Spleen (tissue), 11 donors: ENCODE data around the gene ACYP2. TPM values are rescaled to one million over a fixed set of nuclear protein-coding genes. Genes with fewer than 3 reads are reported as not detected.

ENCODE experiments used
- DNase-seq: peaks from one replicate; pipeline ENCODE4 v3.0.0-alpha.2; 2020
- H3K27ac ChIP-seq, 8 donors: fragments of 200-600 bp; sonication (generic) in 7 of 8; 1 replicate in 4 of 8; 2 replicates in 4 of 8; pipeline versions ENCODE4 v1.5.0 to v1.8.0; 2016 to 2021; ENCODE audit warnings: inconsistent platforms in 4 of 8, mild to moderate bottlenecking in 4 of 8, moderate library complexity in 1 of 8
- H3K27me3 ChIP-seq, 7 donors: fragments of 200-600 bp; sonication (generic) in 6 of 7; replicated peaks in 1 of 7; 1 replicate in 4 of 7; 2 replicates in 3 of 7; pipeline versions ENCODE4 v1.5.0 to v1.8.0; 2016 to 2021; ENCODE audit warnings: inconsistent platforms in 3 of 7, mild to moderate bottlenecking in 1 of 7
- H3K36me3 ChIP-seq, 6 donors: fragments of 200-600 bp; sonication (generic) in 5 of 6; 1 replicate in 4 of 6; 2 replicates in 2 of 6; pipeline versions ENCODE4 v1.5.0 to v1.8.0; 2016 to 2021; ENCODE audit warnings: inconsistent platforms in 2 of 6
- H3K4me1 ChIP-seq, 6 donors: fragments of 200-600 bp; sonication (generic) in 5 of 6; 1 replicate in 3 of 6; 2 replicates in 3 of 6; pipeline versions ENCODE4 v1.5.0 to v1.8.0; 2016 to 2021; ENCODE audit warnings: inconsistent platforms in 3 of 6
- H3K4me3 ChIP-seq, 8 donors: fragments of 200-600 bp; sonication (generic) in 7 of 8; 1 replicate in 4 of 8; 2 replicates in 4 of 8; pipeline versions ENCODE4 v1.5.0 to v1.8.0; 2016 to 2021; ENCODE audit warnings: inconsistent platforms in 4 of 8, mild to moderate bottlenecking in 4 of 8, moderate library complexity in 2 of 8
- H3K9me3 ChIP-seq, 8 donors: fragments of 200-600 bp; sonication (generic) in 7 of 8; 1 replicate in 4 of 8; 2 replicates in 4 of 8; pipeline versions ENCODE4 v1.5.0 to v1.8.0; 2016 to 2021; ENCODE audit warnings: inconsistent platforms in 4 of 8
- POLR2A ChIP-seq, 3 donors: fragments of 450-650 bp; IDR thresholded peaks; one replicate each; pipeline ENCODE4 v1.5.1; 2017; ENCODE audit warnings: antibody characterized with exemption in 3 of 3, mild to moderate bottlenecking in 1 of 3
- POLR2AphosphoS5 ChIP-seq, 3 donors: sonication (generic); formaldehyde crosslinking; IDR thresholded peaks; one replicate each; pipeline ENCODE4 v1.5.1; 2017; ENCODE audit warnings: antibody characterized with exemption in 3 of 3
- WGBS, 5 donors: extraction: QIAGEN DNeasy Blood & Tissue Kit in 3 of 5; methylation state at CpG; one replicate each; pipeline versions ENCODE4 v1.1.5 to v1.1.7; 2013 to 2018; 5-methylcytosine and 5-hydroxymethylcytosine counted together
- intact Hi-C: fragments of 100-400 bp; cut with DNase I; formaldehyde crosslinking; loops from one replicate; pipeline ENCODE4 v1.15.0; 2023; ENCODE audit warnings: low total_unique reads
- polyA plus RNA-seq, 3 donors: library from polyadenylated mRNA; stranded (reverse); fragments of 200-250 nt; gene quantifications; one replicate each; pipeline ENCODE4 v1.2.1, GENCODE V29; 2013
- total RNA-seq, 7 donors: library from RNA; depleted of rRNA in 3 of 7; stranded (reverse); fragments of >200 nt in 3 of 7; fragmentation: NEBNext Ultra II Directional in 4 of 7; extraction: Animal tissue kit (Norgen Biotek cat#: 25700) in 4 of 7; gene quantifications; one replicate each; pipeline versions ENCODE4 v1.1.0 to v1.2.1, GENCODE V29; 2016 to 2021
- TF ChIP-seq, protein P1 (sequence below), 11 experiments: fragments of 200-600 bp in 7 of 11; fragments of 450-650 bp in 4 of 11; sonication (generic) in 4 of 11; IDR thresholded peaks in 8 of 11; conservative IDR thresholded peaks in 3 of 11; 1 replicate in 7 of 11; 2 replicates in 4 of 11; pipeline versions ENCODE4 v1.4.0 to v1.8.0; 2016 to 2021; ENCODE audit warnings: antibody characterized with exemption in 11 of 11, inconsistent platforms in 4 of 11, mild to moderate bottlenecking in 1 of 11
- donor health status: healthy with polysubstance abuse.
- donor health status: DM: no; HTN: no; CAD: no; lungs with moderate emphysema.
- donor health status: DM: no; HTN: no; CAD: no.
- donor health status: Bipolar disorder and iron deficiency.
- donor health status: healthy.
- donor health status: DM: no; HTN: no; CAD: no.
- donor health status: DM: yes; HTN: yes; CAD: no.

The ACYP2 gene
- total and polyA plus RNA-seq, 10 donors: 14.6 to 32.3 (median 21.7) TPM

DNA sequence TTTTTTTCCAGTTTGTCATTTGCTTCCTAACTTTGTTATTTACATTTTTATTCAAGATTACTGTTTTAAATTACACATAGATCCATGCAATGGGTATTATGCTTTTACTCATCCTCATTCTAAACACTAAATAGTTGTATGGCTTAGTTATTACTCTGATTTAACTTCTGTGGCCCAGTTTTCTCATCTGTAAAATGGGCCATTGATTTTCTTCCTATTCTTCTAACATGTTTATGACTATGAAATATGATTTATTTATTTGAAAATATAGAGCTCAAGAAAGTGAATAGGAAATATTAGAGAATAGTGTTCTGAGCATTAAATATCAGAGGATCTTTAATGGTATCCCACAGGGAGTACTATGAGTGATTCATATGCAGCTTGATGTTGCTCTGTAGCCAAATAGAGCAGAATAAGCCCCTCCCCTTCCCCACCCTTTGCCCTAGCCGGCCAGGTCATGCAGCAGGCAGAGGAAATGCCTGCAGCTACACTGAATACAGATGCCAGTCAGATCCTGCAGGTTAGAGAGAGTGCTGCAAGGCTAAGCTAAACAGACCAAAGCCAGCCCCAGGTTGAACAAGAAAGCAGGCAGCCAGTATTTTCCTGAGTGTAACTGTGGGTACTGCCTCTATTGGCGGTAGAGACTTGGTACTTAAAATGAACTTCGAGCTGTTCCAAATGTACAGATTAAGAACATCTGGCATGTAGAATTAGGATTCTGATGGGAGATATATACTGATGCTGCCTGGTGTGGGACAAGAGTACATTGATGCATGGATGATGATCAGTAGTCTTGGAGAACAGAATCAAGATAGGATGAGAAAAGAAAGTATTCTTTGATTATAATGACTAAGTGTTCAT lies 11.7 kb upstream of the ACYP2 start:
- TF ChIP-seq POLR2AphosphoS5 (IDR thresholded peaks at IDR 0.05) (peak in 2 of 3 donors; percentile 47 to 56), POLR2A (IDR thresholded peaks at IDR 0.05) (peak in 1 of 3 donors; percentile 25)
- TF ChIP-seq, protein P1, sequence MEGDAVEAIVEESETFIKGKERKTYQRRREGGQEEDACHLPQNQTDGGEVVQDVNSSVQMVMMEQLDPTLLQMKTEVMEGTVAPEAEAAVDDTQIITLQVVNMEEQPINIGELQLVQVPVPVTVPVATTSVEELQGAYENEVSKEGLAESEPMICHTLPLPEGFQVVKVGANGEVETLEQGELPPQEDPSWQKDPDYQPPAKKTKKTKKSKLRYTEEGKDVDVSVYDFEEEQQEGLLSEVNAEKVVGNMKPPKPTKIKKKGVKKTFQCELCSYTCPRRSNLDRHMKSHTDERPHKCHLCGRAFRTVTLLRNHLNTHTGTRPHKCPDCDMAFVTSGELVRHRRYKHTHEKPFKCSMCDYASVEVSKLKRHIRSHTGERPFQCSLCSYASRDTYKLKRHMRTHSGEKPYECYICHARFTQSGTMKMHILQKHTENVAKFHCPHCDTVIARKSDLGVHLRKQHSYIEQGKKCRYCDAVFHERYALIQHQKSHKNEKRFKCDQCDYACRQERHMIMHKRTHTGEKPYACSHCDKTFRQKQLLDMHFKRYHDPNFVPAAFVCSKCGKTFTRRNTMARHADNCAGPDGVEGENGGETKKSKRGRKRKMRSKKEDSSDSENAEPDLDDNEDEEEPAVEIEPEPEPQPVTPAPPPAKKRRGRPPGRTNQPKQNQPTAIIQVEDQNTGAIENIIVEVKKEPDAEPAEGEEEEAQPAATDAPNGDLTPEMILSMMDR (IDR thresholded peaks at IDR 0.05 in 8 of 11, conservative IDR thresholded peaks at IDR 0.05 in 3 of 11): peak in 4 of 11 experiments; percentile 7 to 34 (median 19)
- Histone ChIP-seq H3K27ac (peak overlapping the region in 5 of 8 donors; percentile 10 to 45 (median 30)), H3K4me1 (peaks cover 14 to 66% (median 32%) of the 10 kb centered on the region in 6 donors), H3K36me3 (no peaks in the 10 kb centered on the region), H3K4me3 (no peak overlapping the region), H3K27me3 (no peaks in the 10 kb centered on the region), H3K9me3 (no peaks in the 10 kb centered on the region)
- intact Hi-C loops: loop anchor here (10.0 kb wide), 1 partner anchor 601 kb away; no protein-coding TSS in a partner anchor
- WGBS, 5 donors: 15 to 22% (median 17%) methylated on average over 3 of the region's 3 CpGs
- peak; percentile 87 for DNase-seq

DNA sequence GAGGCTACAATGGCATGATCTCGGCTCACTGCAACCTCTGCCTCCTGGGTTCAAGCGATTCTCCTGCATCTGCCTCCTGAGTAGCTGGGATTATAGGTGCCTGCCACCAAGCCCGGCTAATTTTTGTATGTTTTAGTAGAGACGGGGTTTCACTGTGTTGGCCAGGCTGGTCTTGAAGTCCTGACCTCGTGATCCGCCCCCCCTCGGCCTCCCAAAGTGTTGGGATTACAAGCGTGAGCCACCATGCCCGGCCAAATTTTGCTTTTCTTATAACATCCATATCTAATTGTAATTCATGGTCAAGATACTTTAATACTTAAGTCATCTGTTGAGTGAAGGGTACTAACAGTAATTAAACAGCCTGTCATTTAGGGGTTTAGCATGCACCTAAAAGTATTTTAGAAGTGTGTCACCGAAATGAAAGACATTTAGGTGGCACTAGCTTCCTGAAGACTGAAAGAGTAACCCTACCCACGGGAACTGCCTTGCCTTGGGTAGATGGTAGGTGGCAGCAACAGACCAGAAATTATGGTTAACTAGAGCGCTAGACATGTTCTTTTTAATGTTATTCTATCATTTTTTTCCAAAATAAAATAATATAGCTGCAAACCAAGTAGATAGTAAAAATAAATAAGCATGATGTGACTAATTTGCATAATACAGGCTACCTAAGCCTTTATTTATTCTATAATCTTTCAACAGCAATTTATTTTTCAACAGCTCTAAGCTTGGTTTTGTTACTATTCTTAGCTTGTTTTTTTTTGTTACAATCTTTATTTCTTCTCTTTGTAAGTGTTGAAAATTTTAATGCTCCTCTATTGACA lies 8.6 kb upstream of the ACYP2 start:
- no peaks in the 10 kb centered on the region for H3K36me3 ChIP-seq
- H3K27ac ChIP-seq: no peak overlapping the region
- DNase-seq: no peak
- 57 to 68% (median 67%) methylated on average over 12 of the region's 12 CpGs for WGBS, 5 donors
- no peak overlapping the region for H3K4me3 ChIP-seq
- no peaks in the 10 kb centered on the region for H3K27me3 ChIP-seq
- H3K9me3 ChIP-seq: no peaks in the 10 kb centered on the region
- TF ChIP-seq POLR2AphosphoS5 (IDR thresholded peaks at IDR 0.05): no peak
- TF ChIP-seq POLR2A (IDR thresholded peaks at IDR 0.05): no peak
- TF ChIP-seq, protein P1 (IDR thresholded peaks at IDR 0.05 in 8 of 11, conservative IDR thresholded peaks at IDR 0.05 in 3 of 11): peak; percentile 55 to 86 (median 76)
- H3K4me1 ChIP-seq: peaks cover 12 to 37% (median 21%) of the 10 kb centered on the region in 6 donors
- intact Hi-C loops: loop anchor here (10.0 kb wide), 1 partner anchor 598 kb away; no protein-coding TSS in a partner anchor

DNA sequence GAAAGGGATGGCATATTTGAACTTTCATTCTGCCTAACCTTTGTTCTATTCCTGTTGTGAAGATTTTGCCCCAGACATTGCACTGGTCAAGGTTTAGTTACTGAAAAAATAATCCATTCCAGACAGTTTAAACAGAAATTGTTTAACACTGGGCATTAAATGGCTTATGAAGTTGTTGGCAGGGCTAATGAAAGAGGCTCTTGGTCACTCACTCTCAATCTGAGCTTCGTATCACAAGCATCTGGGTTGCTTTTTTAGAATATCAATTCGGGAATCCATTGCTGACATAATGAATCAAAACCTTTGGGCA lies 8.0 kb upstream of the ACYP2 start:
- H3K4me1 ChIP-seq: peaks cover 12 to 37% (median 21%) of the 10 kb centered on the region in 6 donors
- no peak overlapping the region for H3K27ac ChIP-seq
- no peak overlapping the region for H3K4me3 ChIP-seq
- DNase-seq: no peak
- TF ChIP-seq POLR2AphosphoS5 (IDR thresholded peaks at IDR 0.05): no peak
- TF ChIP-seq POLR2A (IDR thresholded peaks at IDR 0.05): no peak
- TF ChIP-seq, protein P1 (IDR thresholded peaks at IDR 0.05 in 8 of 11, conservative IDR thresholded peaks at IDR 0.05 in 3 of 11): no peak
- intact Hi-C loops: loop anchor here (10.0 kb wide), 1 partner anchor 597 kb away; no protein-coding TSS in a partner anchor
- no peaks in the 10 kb centered on the region for H3K27me3 ChIP-seq
- 89 to 98% (median 92%) methylated on average over 2 of the region's 2 CpGs for WGBS, 5 donors
- H3K36me3 ChIP-seq: no peaks in the 10 kb centered on the region
- no peaks in the 10 kb centered on the region for H3K9me3 ChIP-seq
